Neural cell (in vitro differentiated cells): ENCODE data around the gene ASCC2. TPM values are rescaled to one million over a fixed set of nuclear protein-coding genes. Genes with fewer than 3 reads are reported as not detected.

ENCODE experiments used
- H2AFZ ChIP-seq: fragments of 200-600, 300-800 bp; sonication (generic), shearing (Covaris generic); 2 replicates; pipeline ENCODE4 v1.6.0; 2014; ENCODE audit warnings: low read depth, mild to moderate bottlenecking, antibody characterized with exemption, low read length, moderate library complexity
- H3F3A ChIP-seq: fragments of 200-600 bp; shearing (Covaris generic); 2 replicates; pipeline ENCODE4 v1.6.1; 2016; ENCODE audit warnings: mild to moderate bottlenecking, moderate library complexity, mixed read lengths, antibody characterized with exemption, low read length; ENCODE audit not compliant: insufficient read depth, poor library complexity, severe bottlenecking
- H3K27ac ChIP-seq: fragments of 200-600, 300-800 bp; sonication (generic), shearing (Covaris generic); 2 replicates; pipeline ENCODE4 v1.5.1; 2014; ENCODE audit warnings: mild to moderate bottlenecking, low read length, moderate library complexity
- H3K27me3 ChIP-seq: fragments of 300-800, 200-600 bp; sonication (generic), shearing (Covaris generic); 2 replicates; pipeline ENCODE4 v1.6.0; 2014; ENCODE audit warnings: mild to moderate bottlenecking, low read depth, low read length, moderate library complexity; ENCODE audit not compliant: insufficient read depth
- H3K36me3 ChIP-seq: fragments of 300-800, 200-600 bp; sonication (generic), shearing (Covaris generic); 2 replicates; pipeline ENCODE4 v1.5.1; 2014; ENCODE audit warnings: mild to moderate bottlenecking, antibody characterized with exemption, low read length, moderate library complexity; ENCODE audit not compliant: insufficient read depth
- H3K4me2 ChIP-seq: fragments of 300-800, 200-600 bp; sonication (generic), shearing (Covaris generic); 2 replicates; pipeline ENCODE4 v1.6.0; 2014; ENCODE audit warnings: mild to moderate bottlenecking, low read length
- H3K4me3 ChIP-seq: fragments of 300-800, 200-600 bp; sonication (generic), shearing (Covaris generic); 2 replicates; pipeline ENCODE4 v1.5.1; 2014; ENCODE audit warnings: mild to moderate bottlenecking, low read length, moderate library complexity
- H3K79me2 ChIP-seq: fragments of 200-600 bp; shearing (Covaris generic); replicated peaks from 2 replicates; pipeline ENCODE4 v1.6.0; 2014; ENCODE audit warnings: mild to moderate bottlenecking, low read length, moderate library complexity; ENCODE audit not compliant: insufficient read depth
- H3K9ac ChIP-seq: fragments of 300-800, 200-600 bp; sonication (generic), shearing (Covaris generic); 2 replicates; pipeline ENCODE4 v1.6.1; 2016; ENCODE audit warnings: mild to moderate bottlenecking, low read length, mixed read lengths
- H3K9me2 ChIP-seq: fragments of 200-600 bp; shearing (Covaris generic); 2 replicates; pipeline ENCODE4 v1.6.1; 2016; ENCODE audit warnings: mild to moderate bottlenecking, low read length, mixed read lengths; ENCODE audit not compliant: insufficient read depth
- H3K9me3 ChIP-seq: fragments of 200-600, 300-800 bp; sonication (generic), shearing (Covaris generic); 2 replicates; pipeline ENCODE4 v1.6.1; 2016; ENCODE audit warnings: mild to moderate bottlenecking, mixed run types, low read length, moderate library complexity, mixed read lengths
- H4K20me1 ChIP-seq: fragments of 200-600 bp; shearing (Covaris generic); 2 replicates; pipeline ENCODE4 v1.6.1; 2016; ENCODE audit warnings: mild to moderate bottlenecking, mixed run types; ENCODE audit not compliant: insufficient read depth
- CTCF ChIP-seq: fragments of 450-650 bp; IDR thresholded peaks from 2 replicates; pipeline ENCODE4 v1.5.1; 2014; ENCODE audit warnings: antibody characterized with exemption, mild to moderate bottlenecking, moderate library complexity; ENCODE audit not compliant: poor library complexity, severe bottlenecking
- EP300 ChIP-seq: fragments of 450-650 bp; conservative IDR thresholded peaks from 2 replicates; pipeline ENCODE4 v1.6.1; 2014; ENCODE audit warnings: antibody characterized with exemption, mild to moderate bottlenecking, moderate library complexity; ENCODE audit not compliant: poor library complexity, severe bottlenecking
- EZH2 ChIP-seq: fragments of 200-600, 300-800 bp; shearing (Covaris generic), sonication (generic); IDR thresholded peaks from 2 replicates; pipeline ENCODE4 v1.6.1; 2014; ENCODE audit warnings: antibody characterized with exemption, low read length, borderline replicate concordance, mild to moderate bottlenecking; ENCODE audit not compliant: insufficient read depth, poor library complexity, severe bottlenecking
- MXI1 ChIP-seq: fragments of 450-650 bp; conservative IDR thresholded peaks from 2 replicates; pipeline ENCODE4 v1.6.1; 2014; ENCODE audit warnings: antibody characterized with exemption, mild to moderate bottlenecking; ENCODE audit not compliant: poor library complexity, severe bottlenecking
- POLR2AphosphoS5 ChIP-seq: IDR thresholded peaks from 2 replicates; pipeline ENCODE4 v1.6.1; 2012
- RAD21 ChIP-seq: fragments of 450-650 bp; conservative IDR thresholded peaks from 2 replicates; pipeline ENCODE4 v1.6.1; 2014; ENCODE audit warnings: antibody characterized with exemption, mild to moderate bottlenecking, moderate library complexity
- REST ChIP-seq: IDR thresholded peaks from 2 replicates; pipeline ENCODE4 v1.6.1; 2012; ENCODE audit warnings: borderline replicate concordance
- SMC3 ChIP-seq: fragments of 450-650 bp; conservative IDR thresholded peaks from 2 replicates; pipeline ENCODE4 v1.6.1; 2014; ENCODE audit warnings: antibody characterized with exemption, mild to moderate bottlenecking, moderate library complexity; ENCODE audit not compliant: poor library complexity
- TAF1 ChIP-seq: IDR thresholded peaks from 2 replicates; pipeline ENCODE4 v1.6.1; 2012; ENCODE audit warnings: low read depth
- polyA plus RNA-seq: library from polyadenylated mRNA; depleted of rRNA; stranded (reverse); fragments of >200 nt; gene quantifications from 2 replicates; pipeline ENCODE4 v1.2.3, GENCODE V29; 2014

The ASCC2 gene
- polyA plus RNA-seq, 1 donor from 2014 or later: 26.2 TPM

DNA sequence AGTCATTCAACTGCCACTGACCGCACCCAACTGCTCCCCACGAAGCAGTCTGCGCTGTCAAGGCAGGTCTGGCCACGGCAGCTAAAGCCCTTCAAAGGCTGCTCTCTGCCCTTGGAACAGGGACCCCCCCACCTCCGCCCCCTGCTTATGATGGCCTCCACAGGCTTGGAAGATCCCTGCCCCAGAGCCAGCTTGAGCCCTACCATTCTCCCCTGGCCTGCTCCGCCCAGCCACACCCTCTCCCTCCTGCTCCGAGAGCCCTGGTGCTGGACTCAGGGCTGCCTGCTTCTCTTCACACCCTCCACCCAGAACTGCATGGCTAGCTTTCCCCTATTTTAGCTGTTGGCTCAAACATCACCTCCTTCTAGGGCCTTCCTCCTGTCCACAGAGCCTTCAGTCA, 90.2 kb downstream of the ASCC2 start (continued):
- TF ChIP-seq EP300 (no peak), MXI1 (no peak), SMC3 (no peak), TAF1 (no peak)

DNA sequence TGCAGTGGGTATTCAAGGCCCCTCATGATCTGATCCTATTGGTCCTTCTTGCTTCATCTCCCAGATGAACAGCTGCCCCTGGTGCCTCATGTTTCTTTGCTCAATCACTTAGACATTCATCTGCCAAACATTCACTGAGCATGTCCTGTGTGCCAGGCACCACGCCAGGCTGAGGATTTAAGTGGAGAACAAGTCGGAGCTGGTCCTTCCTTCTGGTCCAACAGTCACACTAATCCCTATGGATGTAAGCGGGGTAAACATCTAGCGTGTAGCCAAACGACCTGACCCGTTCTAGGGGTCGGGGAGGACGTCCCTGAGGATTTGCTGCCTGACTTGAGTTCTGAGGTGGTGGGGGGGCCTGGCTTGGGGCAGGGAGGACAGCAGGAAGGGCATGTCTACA, 93.2 kb downstream of the ASCC2 start:
- H3F3A ChIP-seq: no peaks in the 10 kb centered on the region
- no peaks in the 10 kb centered on the region for H3K9me3 ChIP-seq
- H3K27me3 ChIP-seq: no peaks in the 10 kb centered on the region
- no peaks in the 10 kb centered on the region for H3K36me3 ChIP-seq
- no peak overlapping the region for H3K27ac ChIP-seq
- no peaks in the 10 kb centered on the region for H3K9me2 ChIP-seq
- H3K9ac ChIP-seq: no peak overlapping the region
- H3K4me2 ChIP-seq: no peak overlapping the region
- H2AFZ ChIP-seq: no peak overlapping the region
- H3K4me3 ChIP-seq: no peak overlapping the region
- no peaks in the 10 kb centered on the region for H4K20me1 ChIP-seq
- H3K79me2 ChIP-seq: no peaks in the 10 kb centered on the region
- TF ChIP-seq REST (no peak), CTCF (no peak), MXI1 (no peak), POLR2AphosphoS5 (no peak), EP300 (no peak), TAF1 (no peak), RAD21 (no peak), EZH2 (no peak), SMC3 (no peak)

DNA sequence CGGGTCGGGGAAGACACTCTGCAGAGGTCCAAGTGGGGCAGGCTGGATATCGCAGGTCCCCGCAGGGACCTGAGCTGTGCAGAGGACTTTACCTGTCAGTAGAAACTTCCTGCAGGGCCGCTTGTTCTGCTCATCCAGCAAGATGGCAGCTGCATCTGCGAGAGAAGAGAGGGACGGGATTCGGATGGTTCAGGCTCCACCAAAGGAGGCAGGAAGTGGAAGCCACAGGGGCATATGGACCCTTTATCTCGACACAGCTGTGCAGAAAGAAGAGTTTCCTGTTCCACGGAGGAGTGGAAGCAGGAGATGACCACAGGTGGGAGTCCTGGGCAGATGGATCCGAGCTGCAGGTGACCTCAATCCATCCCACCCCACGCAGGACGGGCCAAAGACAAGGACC, 95.7 kb downstream of the ASCC2 start:
- H3K4me3 ChIP-seq: no peak overlapping the region

More for the DNA sequence above, 95.7 kb downstream of the ASCC2 start:
- H3K4me2 ChIP-seq: no peak overlapping the region
- no peak overlapping the region for H3K27ac ChIP-seq
- H3K79me2 ChIP-seq: no peaks in the 10 kb centered on the region
- no peaks in the 10 kb centered on the region for H3K9me3 ChIP-seq
- H3K9me2 ChIP-seq: no peaks in the 10 kb centered on the region
- no peaks in the 10 kb centered on the region for H3K36me3 ChIP-seq
- TF ChIP-seq SMC3 (no peak), EZH2 (no peak), RAD21 (no peak), CTCF (no peak), EP300 (no peak), TAF1 (no peak), MXI1 (no peak), REST (no peak), POLR2AphosphoS5 (no peak)
- no peak overlapping the region for H2AFZ ChIP-seq
- no peaks in the 10 kb centered on the region for H3F3A ChIP-seq
- H3K9ac ChIP-seq: no peak overlapping the region
- H4K20me1 ChIP-seq: no peaks in the 10 kb centered on the region
- H3K27me3 ChIP-seq: no peaks in the 10 kb centered on the region
